C4-2B (cell line): ENCODE results near the gene ARV1.
"Not testable (repeated sequence)": the region's sequence is repeated elsewhere in the genome, so short reads cannot be mapped to it uniquely, and the experiment has no call there.

Source experiments
- ZFX ChIP-seq: fragments of 450-650 bp; IDR thresholded peaks from 2 replicates; pipeline ENCODE4 v1.6.1; 2017
- TF ChIP-seq, protein P1 (sequence below): fragments of 450-650 bp; conservative IDR thresholded peaks from 2 replicates; pipeline ENCODE4 v1.5.1; 2017; ENCODE audit warnings: mild to moderate bottlenecking

GRCh38 chr1:230984622-230985515 is 6.0 kb downstream of the ARV1 start:
- TF ChIP-seq, protein P1, sequence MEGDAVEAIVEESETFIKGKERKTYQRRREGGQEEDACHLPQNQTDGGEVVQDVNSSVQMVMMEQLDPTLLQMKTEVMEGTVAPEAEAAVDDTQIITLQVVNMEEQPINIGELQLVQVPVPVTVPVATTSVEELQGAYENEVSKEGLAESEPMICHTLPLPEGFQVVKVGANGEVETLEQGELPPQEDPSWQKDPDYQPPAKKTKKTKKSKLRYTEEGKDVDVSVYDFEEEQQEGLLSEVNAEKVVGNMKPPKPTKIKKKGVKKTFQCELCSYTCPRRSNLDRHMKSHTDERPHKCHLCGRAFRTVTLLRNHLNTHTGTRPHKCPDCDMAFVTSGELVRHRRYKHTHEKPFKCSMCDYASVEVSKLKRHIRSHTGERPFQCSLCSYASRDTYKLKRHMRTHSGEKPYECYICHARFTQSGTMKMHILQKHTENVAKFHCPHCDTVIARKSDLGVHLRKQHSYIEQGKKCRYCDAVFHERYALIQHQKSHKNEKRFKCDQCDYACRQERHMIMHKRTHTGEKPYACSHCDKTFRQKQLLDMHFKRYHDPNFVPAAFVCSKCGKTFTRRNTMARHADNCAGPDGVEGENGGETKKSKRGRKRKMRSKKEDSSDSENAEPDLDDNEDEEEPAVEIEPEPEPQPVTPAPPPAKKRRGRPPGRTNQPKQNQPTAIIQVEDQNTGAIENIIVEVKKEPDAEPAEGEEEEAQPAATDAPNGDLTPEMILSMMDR: not testable (repeated sequence)
- not testable (repeated sequence) for TF ChIP-seq ZFX
